Measurements from ENCODE around the gene RGR. TPM values are rescaled to one million over a fixed set of nuclear protein-coding genes. Genes with fewer than 3 reads are reported as not detected.

The RGR gene
- total RNA-seq, 4 donors from 2014 or later: not detected

GRCh38 chr10:84263716-84264115 is 18.9 kb downstream of the RGR start:
- Histone ChIP-seq H3K36me3 (no peaks in the 10 kb centered on the region), H3K4me3 (no peak overlapping the region), H3K27me3 (peaks cover 3% of the 10 kb centered on the region), H3K27ac (no peak overlapping the region), H3K9me3 (no peaks in the 10 kb centered on the region), H3K4me1 (no peaks in the 10 kb centered on the region)
- DNase-seq (ENCODE audit: low spot score in 2 of 2): no peak
- 80% methylated on average over 5 of the region's 5 CpGs for WGBS
- TF ChIP-seq CTCF (IDR thresholded peaks at IDR 0.05) (no peak), EP300 (IDR thresholded peaks at IDR 0.05) (no peak), POLR2A (IDR thresholded peaks at IDR 0.05) (no peak), POLR2AphosphoS5 (IDR thresholded peaks at IDR 0.05) (no peak)

GRCh38 chr10:84264611-84265141 is 19.8 kb downstream of the RGR start:
- TF ChIP-seq POLR2A (IDR thresholded peaks at IDR 0.05) (no peak), CTCF (IDR thresholded peaks at IDR 0.05) (peak; percentile 78 to 90)
- WGBS: 2% methylated on average over 11 of the region's 11 CpGs
- DNase-seq (ENCODE audit: low spot score in 2 of 2): no peak

GRCh38 chr10:84265418-84265817 is 20.6 kb downstream of the RGR start:
- H3K4me1 ChIP-seq: no peaks in the 10 kb centered on the region
- no peaks in the 10 kb centered on the region for H3K9me3 ChIP-seq
- H3K36me3 ChIP-seq: no peaks in the 10 kb centered on the region
- no peak overlapping the region for H3K4me3 ChIP-seq
- WGBS: 56% methylated on average over 4 of the region's 4 CpGs
- TF ChIP-seq CTCF (IDR thresholded peaks at IDR 0.05): no peak
- TF ChIP-seq EP300 (IDR thresholded peaks at IDR 0.05): no peak
- TF ChIP-seq POLR2AphosphoS5 (IDR thresholded peaks at IDR 0.05): no peak
- no peak for TF ChIP-seq POLR2A (IDR thresholded peaks at IDR 0.05)
- peaks cover 3% of the 10 kb centered on the region for H3K27me3 ChIP-seq
- no peak overlapping the region for H3K27ac ChIP-seq
- DNase-seq (ENCODE audit: low spot score in 2 of 2): no peak

More at GRCh38 chr10:84264611-84265141, 19.8 kb downstream of the RGR start:
- Histone ChIP-seq H3K27me3 (peaks cover 3% of the 10 kb centered on the region), H3K36me3 (no peaks in the 10 kb centered on the region), H3K4me1 (no peaks in the 10 kb centered on the region), H3K9me3 (no peaks in the 10 kb centered on the region), H3K4me3 (no peak overlapping the region), H3K27ac (no peak overlapping the region)

- no peaks in the 10 kb centered on the region for H3K4me1 ChIP-seq
These were observed 22.8 kb downstream of the RGR start for GRCh38 chr10:84267503-84268126.

GRCh38 chr10:84269162-84269561 is 24.3 kb downstream of the RGR start:
- WGBS: 79% methylated on average over 1 of the region's 1 CpG
- no peak overlapping the region for H3K4me3 ChIP-seq
- no peak for TF ChIP-seq POLR2AphosphoS5 (IDR thresholded peaks at IDR 0.05)
- no peak for TF ChIP-seq POLR2A (IDR thresholded peaks at IDR 0.05)
- TF ChIP-seq CTCF (IDR thresholded peaks at IDR 0.05): no peak
- TF ChIP-seq EP300 (IDR thresholded peaks at IDR 0.05): no peak
- H3K4me1 ChIP-seq: no peaks in the 10 kb centered on the region
- H3K9me3 ChIP-seq: no peaks in the 10 kb centered on the region
- DNase-seq (ENCODE audit: low spot score in 2 of 2): no peak
- H3K36me3 ChIP-seq: no peaks in the 10 kb centered on the region
- H3K27me3 ChIP-seq: peaks cover 5% of the 10 kb centered on the region
- no peak overlapping the region for H3K27ac ChIP-seq

More at GRCh38 chr10:84267503-84268126, 22.8 kb downstream of the RGR start:
- no peak for DNase-seq (ENCODE audit: low spot score in 2 of 2)
- 38% methylated on average over 7 of the region's 7 CpGs for WGBS
- no peak overlapping the region for H3K27ac ChIP-seq
- H3K9me3 ChIP-seq: no peaks in the 10 kb centered on the region
- H3K4me3 ChIP-seq: no peak overlapping the region
- H3K36me3 ChIP-seq: no peaks in the 10 kb centered on the region
- TF ChIP-seq CTCF (IDR thresholded peaks at IDR 0.05): peak in 1 of 2 donors; percentile 40
- TF ChIP-seq POLR2A (IDR thresholded peaks at IDR 0.05): no peak
- H3K27me3 ChIP-seq: peaks cover 3% of the 10 kb centered on the region

Measured in suprapubic skin (tissue), 4 donors.